Tibial nerve (tissue), 4 donors: Measurements from ENCODE around the gene LCN2.

ENCODE experiments used
- EP300 ChIP-seq, 2 donors: sonication (generic); formaldehyde crosslinking; IDR thresholded peaks; one replicate each; pipeline ENCODE4 v1.6.1; 2017; ENCODE audit warnings: antibody characterized with exemption in 2 of 2, mild to moderate bottlenecking in 1 of 2
- TF ChIP-seq, protein P1 (sequence below), 5 experiments: fragments of 200-600 bp in 3 of 5; fragments of 450-650 bp in 2 of 5; sonication (generic) in 3 of 5; IDR thresholded peaks; one replicate each; pipeline ENCODE4 v1.5.1; 2016 to 2019; ENCODE audit warnings: antibody characterized with exemption in 5 of 5, mild to moderate bottlenecking in 3 of 5, moderate library complexity in 2 of 5

DNA sequence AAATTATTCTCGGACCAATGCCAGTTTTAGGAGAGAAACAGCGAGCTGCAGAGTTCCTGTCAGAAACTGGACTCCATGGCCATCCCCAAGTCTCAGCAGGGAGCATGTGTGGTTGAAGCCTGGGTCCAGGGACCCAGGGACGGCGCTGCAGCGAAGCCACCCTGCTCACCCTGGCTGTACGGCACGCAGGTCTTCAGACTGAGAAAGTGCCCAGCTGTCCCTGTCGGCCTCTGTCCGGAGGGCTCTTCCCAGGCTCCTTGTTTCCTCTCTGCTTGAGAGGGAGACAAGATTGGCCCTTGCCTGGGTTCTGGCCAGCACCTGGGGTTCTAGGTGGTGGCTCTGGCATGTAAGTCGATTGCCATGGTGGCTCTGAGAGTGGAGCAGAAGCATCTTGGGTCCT is 48.7 kb upstream of the LCN2 start:
- TF ChIP-seq, protein P1, sequence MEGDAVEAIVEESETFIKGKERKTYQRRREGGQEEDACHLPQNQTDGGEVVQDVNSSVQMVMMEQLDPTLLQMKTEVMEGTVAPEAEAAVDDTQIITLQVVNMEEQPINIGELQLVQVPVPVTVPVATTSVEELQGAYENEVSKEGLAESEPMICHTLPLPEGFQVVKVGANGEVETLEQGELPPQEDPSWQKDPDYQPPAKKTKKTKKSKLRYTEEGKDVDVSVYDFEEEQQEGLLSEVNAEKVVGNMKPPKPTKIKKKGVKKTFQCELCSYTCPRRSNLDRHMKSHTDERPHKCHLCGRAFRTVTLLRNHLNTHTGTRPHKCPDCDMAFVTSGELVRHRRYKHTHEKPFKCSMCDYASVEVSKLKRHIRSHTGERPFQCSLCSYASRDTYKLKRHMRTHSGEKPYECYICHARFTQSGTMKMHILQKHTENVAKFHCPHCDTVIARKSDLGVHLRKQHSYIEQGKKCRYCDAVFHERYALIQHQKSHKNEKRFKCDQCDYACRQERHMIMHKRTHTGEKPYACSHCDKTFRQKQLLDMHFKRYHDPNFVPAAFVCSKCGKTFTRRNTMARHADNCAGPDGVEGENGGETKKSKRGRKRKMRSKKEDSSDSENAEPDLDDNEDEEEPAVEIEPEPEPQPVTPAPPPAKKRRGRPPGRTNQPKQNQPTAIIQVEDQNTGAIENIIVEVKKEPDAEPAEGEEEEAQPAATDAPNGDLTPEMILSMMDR (IDR thresholded peaks at IDR 0.05) = no peak
- no peak for TF ChIP-seq EP300 (IDR thresholded peaks at IDR 0.05)
